ENCODE measurements around the gene VTCN1.

Gene VTCN1

DNA sequence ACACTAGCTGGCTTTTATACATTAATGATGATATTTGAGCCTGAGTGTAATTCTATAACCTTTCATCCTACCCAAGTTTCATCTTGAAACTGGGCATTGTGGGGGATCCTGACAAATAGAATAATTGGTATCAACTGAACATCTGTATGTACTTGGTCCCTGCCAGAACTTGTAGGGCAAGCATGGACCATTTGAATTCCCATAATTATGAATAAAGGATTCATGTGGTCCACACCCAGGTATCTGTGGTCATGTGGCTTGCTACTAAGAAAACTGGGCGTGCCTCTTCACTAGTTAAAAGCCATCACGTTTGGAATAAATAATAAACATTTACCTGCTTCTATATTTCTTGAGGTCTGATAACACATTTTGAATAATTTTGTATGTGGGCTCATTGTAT lies 20.6 kb upstream of the VTCN1 start:
- Mint-ChIP-seq H3K4me1 (ENCODE audit: low read depth) (no peaks in the 10 kb centered on the region), H3K9me3 (no peaks in the 10 kb centered on the region), H3K27me3 (ENCODE audit: low read depth) (peaks cover 1% of the 10 kb centered on the region), H3K27ac (no peak overlapping the region), H3K36me3 (ENCODE audit: low read depth) (no peaks in the 10 kb centered on the region), H3K4me3 (no peak overlapping the region)
- DNase-seq (ENCODE audit: low spot score): no peak

DNA sequence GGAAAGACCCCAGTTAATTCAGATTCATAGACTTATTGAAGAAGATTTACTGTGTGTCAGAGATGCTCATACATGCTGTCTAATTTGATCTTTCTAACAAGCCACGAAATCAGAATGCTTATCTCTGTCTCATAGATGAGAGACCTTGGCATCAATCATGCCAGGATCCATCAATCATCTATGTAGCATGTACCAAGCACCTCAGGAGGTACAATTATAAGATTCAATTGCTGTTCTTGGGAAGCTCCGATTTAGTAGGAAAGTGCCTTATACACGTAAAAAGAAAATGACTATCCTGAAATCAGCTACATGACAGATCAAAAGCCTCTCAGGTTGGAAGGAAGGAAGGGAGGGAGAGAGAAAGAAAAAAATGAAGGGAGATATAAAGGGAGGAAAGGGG lies 18.5 kb upstream of the VTCN1 start:
- H3K4me3 Mint-ChIP-seq: no peak overlapping the region
- H3K27me3 Mint-ChIP-seq (ENCODE audit: low read depth): no peaks in the 10 kb centered on the region
- H3K27ac Mint-ChIP-seq: no peak overlapping the region
- H3K9me3 Mint-ChIP-seq: no peaks in the 10 kb centered on the region
- DNase-seq (ENCODE audit: low spot score): no peak
- H3K36me3 Mint-ChIP-seq (ENCODE audit: low read depth): no peaks in the 10 kb centered on the region
- no peaks in the 10 kb centered on the region for H3K4me1 Mint-ChIP-seq (ENCODE audit: low read depth)

DNA sequence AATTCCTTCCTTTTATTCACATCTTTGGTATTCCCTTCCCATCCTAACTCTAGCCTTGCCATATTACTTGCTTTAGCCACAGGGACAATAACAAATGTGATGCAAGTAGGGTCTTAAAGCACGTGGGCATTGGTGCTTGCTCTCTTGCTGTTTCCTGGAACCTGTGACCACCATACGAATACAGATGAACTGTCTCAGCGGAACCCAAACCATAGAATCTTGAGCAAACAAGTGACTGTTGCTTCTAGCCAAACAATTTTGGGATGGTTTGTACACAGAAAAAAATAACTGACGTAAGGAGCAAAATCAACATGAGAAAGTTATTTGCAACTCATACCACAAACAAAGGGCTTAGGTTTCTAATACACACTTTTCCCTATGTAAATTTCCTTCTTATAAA lies 15.2 kb upstream of the VTCN1 start:
- no peak overlapping the region for H3K27ac Mint-ChIP-seq
- H3K9me3 Mint-ChIP-seq: no peaks in the 10 kb centered on the region
- DNase-seq (ENCODE audit: low spot score): no peak
- H3K4me1 Mint-ChIP-seq (ENCODE audit: low read depth): no peaks in the 10 kb centered on the region
- H3K36me3 Mint-ChIP-seq (ENCODE audit: low read depth): no peaks in the 10 kb centered on the region
- H3K4me3 Mint-ChIP-seq: no peak overlapping the region
- no peaks in the 10 kb centered on the region for H3K27me3 Mint-ChIP-seq (ENCODE audit: low read depth)

DNA sequence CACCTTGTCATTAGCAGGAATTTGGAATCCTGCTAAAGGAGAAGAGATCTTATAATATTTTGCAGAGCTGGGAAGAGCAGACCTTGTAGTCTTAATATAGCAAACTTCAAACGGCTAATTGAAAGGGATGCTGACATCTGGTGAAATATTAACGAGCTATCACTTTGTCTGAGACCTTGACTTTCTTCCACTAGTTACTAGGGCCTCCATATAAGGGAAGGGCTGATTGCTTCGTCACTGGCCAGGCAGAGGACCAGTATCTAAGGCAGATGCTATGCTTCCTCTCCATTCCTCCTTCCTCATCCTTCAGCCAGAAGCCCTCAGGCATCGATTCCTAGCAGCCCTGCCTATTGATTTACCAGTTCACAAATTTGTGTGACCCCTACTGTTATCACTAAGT lies 6.0 kb upstream of the VTCN1 start:
- Mint-ChIP-seq H3K9me3 (peaks cover 5% of the 10 kb centered on the region), H3K27ac (no peak overlapping the region)
- DNase-seq (ENCODE audit: low spot score): no peak

DNA sequence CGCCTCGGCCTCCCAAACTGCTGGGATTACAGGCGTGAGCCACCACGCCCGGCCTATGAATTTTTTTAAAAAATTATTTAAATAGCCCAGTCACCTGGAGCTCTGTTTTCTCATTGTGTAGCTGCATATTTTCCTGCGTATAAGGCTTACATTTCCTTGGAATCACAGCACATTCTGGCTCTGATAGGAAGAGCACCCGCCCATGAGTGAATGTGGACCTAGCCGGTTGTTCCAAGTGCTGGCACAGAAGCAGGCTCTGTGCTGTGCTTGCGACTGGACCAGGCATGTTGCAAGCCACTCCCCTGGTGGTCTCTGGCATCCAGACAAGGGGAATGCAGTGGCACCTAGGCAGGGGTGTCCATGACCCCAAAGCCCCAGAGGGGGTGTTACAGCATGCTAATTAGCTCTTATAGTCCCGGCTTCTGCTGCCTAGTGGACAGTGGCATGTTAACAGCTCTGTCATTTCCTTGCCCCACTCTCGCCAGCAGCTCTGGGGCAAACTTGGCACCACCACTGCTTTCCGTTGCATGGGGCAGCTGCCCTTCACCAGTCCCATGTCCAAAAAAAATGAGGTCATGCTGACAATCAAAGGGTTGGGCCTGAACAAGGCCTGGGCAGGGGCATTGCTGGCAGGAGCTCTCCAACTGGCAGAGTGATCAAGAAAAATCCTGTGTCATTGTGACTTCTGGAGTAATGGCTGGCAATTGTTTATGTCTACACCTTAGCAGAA lies 5.2 kb upstream of the VTCN1 start:
- Mint-ChIP-seq H3K27me3 (ENCODE audit: low read depth) (no peaks in the 10 kb centered on the region), H3K27ac (no peak overlapping the region), H3K9me3 (peaks cover 5% of the 10 kb centered on the region), H3K4me3 (no peak overlapping the region), H3K36me3 (ENCODE audit: low read depth) (no peaks in the 10 kb centered on the region), H3K4me1 (ENCODE audit: low read depth) (no peaks in the 10 kb centered on the region)
- no peak for DNase-seq (ENCODE audit: low spot score)

More for the DNA sequence above, 6.0 kb upstream of the VTCN1 start:
- Mint-ChIP-seq H3K4me1 (ENCODE audit: low read depth) (no peaks in the 10 kb centered on the region), H3K36me3 (ENCODE audit: low read depth) (no peaks in the 10 kb centered on the region), H3K4me3 (no peak overlapping the region), H3K27me3 (ENCODE audit: low read depth) (no peaks in the 10 kb centered on the region)

GRCh38 chr1:117215019-117215418 lies 4.3 kb upstream of the VTCN1 start:
- H3K27ac Mint-ChIP-seq: no peak overlapping the region
- H3K9me3 Mint-ChIP-seq: peaks cover 5% of the 10 kb centered on the region

GRCh38 chr1:117213046-117213445 lies 2.3 kb upstream of the VTCN1 start:
- Mint-ChIP-seq H3K9me3 (no peaks in the 10 kb centered on the region), H3K36me3 (ENCODE audit: low read depth) (no peaks in the 10 kb centered on the region), H3K4me3 (no peak overlapping the region), H3K4me1 (ENCODE audit: low read depth) (no peaks in the 10 kb centered on the region), H3K27ac (no peak overlapping the region), H3K27me3 (ENCODE audit: low read depth) (no peaks in the 10 kb centered on the region)
- DNase-seq (ENCODE audit: low spot score): no peak

More at GRCh38 chr1:117215019-117215418, 4.3 kb upstream of the VTCN1 start:
- no peaks in the 10 kb centered on the region for H3K27me3 Mint-ChIP-seq (ENCODE audit: low read depth)
- H3K4me3 Mint-ChIP-seq: no peak overlapping the region
- H3K36me3 Mint-ChIP-seq (ENCODE audit: low read depth): no peaks in the 10 kb centered on the region
- no peak for DNase-seq (ENCODE audit: low spot score)
- no peaks in the 10 kb centered on the region for H3K4me1 Mint-ChIP-seq (ENCODE audit: low read depth)

- DNase-seq (ENCODE audit: low spot score): no peak
- no peaks in the 10 kb centered on the region for H3K36me3 Mint-ChIP-seq (ENCODE audit: low read depth)
- H3K4me3 Mint-ChIP-seq: no peak overlapping the region
- no peaks in the 10 kb centered on the region for H3K9me3 Mint-ChIP-seq
- peaks cover 3% of the 10 kb centered on the region for H3K27me3 Mint-ChIP-seq (ENCODE audit: low read depth)
- no peaks in the 10 kb centered on the region for H3K4me1 Mint-ChIP-seq (ENCODE audit: low read depth)
- H3K27ac Mint-ChIP-seq: no peak overlapping the region
Measured at GRCh38 chr1:117210386-117210785, 341 bp downstream of the VTCN1 start.

- H3K36me3 Mint-ChIP-seq (ENCODE audit: low read depth): no peaks in the 10 kb centered on the region
- H3K27ac Mint-ChIP-seq: no peak overlapping the region
- no peak for DNase-seq (ENCODE audit: low spot score)
- no peaks in the 10 kb centered on the region for H3K4me1 Mint-ChIP-seq (ENCODE audit: low read depth)
- H3K4me3 Mint-ChIP-seq: no peak overlapping the region
- H3K9me3 Mint-ChIP-seq: no peaks in the 10 kb centered on the region
- peaks cover 3% of the 10 kb centered on the region for H3K27me3 Mint-ChIP-seq (ENCODE audit: low read depth)
Measured at GRCh38 chr1:117209094-117209493, 1.6 kb downstream of the VTCN1 start.

- Mint-ChIP-seq H3K27me3 (ENCODE audit: low read depth) (peaks cover 3% of the 10 kb centered on the region), H3K4me3 (no peak overlapping the region), H3K4me1 (ENCODE audit: low read depth) (no peaks in the 10 kb centered on the region), H3K27ac (no peak overlapping the region), H3K9me3 (no peaks in the 10 kb centered on the region), H3K36me3 (ENCODE audit: low read depth) (no peaks in the 10 kb centered on the region)
- no peak for DNase-seq (ENCODE audit: low spot score)
Measured at GRCh38 chr1:117208580-117208979, 2.1 kb downstream of the VTCN1 start.

GRCh38 chr1:117205368-117205767 lies 5.4 kb downstream of the VTCN1 start:
- no peaks in the 10 kb centered on the region for H3K36me3 Mint-ChIP-seq (ENCODE audit: low read depth)
- no peaks in the 10 kb centered on the region for H3K9me3 Mint-ChIP-seq
- H3K27ac Mint-ChIP-seq: no peak overlapping the region
- H3K4me1 Mint-ChIP-seq (ENCODE audit: low read depth): no peaks in the 10 kb centered on the region
- no peak for DNase-seq (ENCODE audit: low spot score)
- peaks cover 14% of the 10 kb centered on the region for H3K27me3 Mint-ChIP-seq (ENCODE audit: low read depth)
- no peak overlapping the region for H3K4me3 Mint-ChIP-seq

DNA sequence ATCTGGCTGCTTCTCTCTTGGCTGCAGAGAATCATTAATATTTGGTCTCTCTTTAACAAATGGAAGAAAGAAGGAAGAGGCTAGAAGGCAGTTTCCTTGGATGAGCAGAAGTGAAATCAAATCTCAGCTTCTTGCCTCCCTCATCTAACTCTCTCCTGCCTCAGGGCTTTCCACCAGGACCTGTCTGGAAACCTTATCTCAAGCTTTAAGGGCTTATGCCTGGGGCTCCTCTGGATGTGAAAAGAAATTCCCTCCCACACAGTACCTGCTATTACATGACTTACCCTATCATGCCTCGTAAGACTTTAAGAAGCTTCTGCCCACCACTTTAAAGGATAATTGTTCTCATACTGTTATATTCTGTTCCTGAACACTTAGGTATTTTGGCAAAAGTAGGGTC lies 8.9 kb downstream of the VTCN1 start:
- Mint-ChIP-seq H3K4me3 (no peak overlapping the region), H3K36me3 (ENCODE audit: low read depth) (no peaks in the 10 kb centered on the region), H3K9me3 (no peaks in the 10 kb centered on the region), H3K27ac (no peak overlapping the region), H3K4me1 (ENCODE audit: low read depth) (no peaks in the 10 kb centered on the region), H3K27me3 (ENCODE audit: low read depth) (peaks cover 15% of the 10 kb centered on the region)
- DNase-seq (ENCODE audit: low spot score): no peak

DNA sequence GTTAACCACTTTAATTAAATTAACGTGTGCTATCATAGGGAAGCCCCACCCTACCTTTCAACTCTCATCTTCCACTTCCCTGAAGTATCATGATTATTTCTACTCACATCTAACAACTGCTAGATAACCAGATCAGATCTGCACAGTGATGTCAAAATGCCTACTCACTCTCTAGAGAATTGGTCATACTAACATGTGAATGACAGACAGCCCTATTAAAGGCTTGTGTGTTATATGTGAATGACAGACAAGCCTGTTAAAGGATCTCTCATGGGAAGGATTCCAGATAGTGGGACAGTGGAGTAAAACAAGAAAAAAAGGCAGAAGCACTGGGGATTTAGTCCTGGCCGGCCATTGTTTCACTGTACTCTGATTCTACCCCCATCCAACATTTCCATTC lies 12.6 kb downstream of the VTCN1 start:
- no peak overlapping the region for H3K4me3 Mint-ChIP-seq
- no peak for DNase-seq (ENCODE audit: low spot score)
- H3K36me3 Mint-ChIP-seq (ENCODE audit: low read depth): no peaks in the 10 kb centered on the region
- no peaks in the 10 kb centered on the region for H3K4me1 Mint-ChIP-seq (ENCODE audit: low read depth)
- H3K9me3 Mint-ChIP-seq: no peaks in the 10 kb centered on the region
- no peak overlapping the region for H3K27ac Mint-ChIP-seq
- H3K27me3 Mint-ChIP-seq (ENCODE audit: low read depth): peaks cover 14% of the 10 kb centered on the region

- no peaks in the 10 kb centered on the region for H3K4me1 Mint-ChIP-seq (ENCODE audit: low read depth)
- no peak overlapping the region for H3K4me3 Mint-ChIP-seq
- H3K27ac Mint-ChIP-seq: no peak overlapping the region
- H3K27me3 Mint-ChIP-seq (ENCODE audit: low read depth): peaks cover 18% of the 10 kb centered on the region
- H3K9me3 Mint-ChIP-seq: no peaks in the 10 kb centered on the region
- DNase-seq (ENCODE audit: low spot score): no peak
- no peaks in the 10 kb centered on the region for H3K36me3 Mint-ChIP-seq (ENCODE audit: low read depth)
Measured at GRCh38 chr1:117189726-117190125, 21.0 kb downstream of the VTCN1 start.

- no peak for DNase-seq (ENCODE audit: low spot score)
- H3K27ac Mint-ChIP-seq: no peak overlapping the region
- no peaks in the 10 kb centered on the region for H3K9me3 Mint-ChIP-seq
- no peak overlapping the region for H3K4me3 Mint-ChIP-seq
- H3K4me1 Mint-ChIP-seq (ENCODE audit: low read depth): no peaks in the 10 kb centered on the region
- H3K27me3 Mint-ChIP-seq (ENCODE audit: low read depth): peaks cover 18% of the 10 kb centered on the region
- no peaks in the 10 kb centered on the region for H3K36me3 Mint-ChIP-seq (ENCODE audit: low read depth)
Measured at GRCh38 chr1:117188816-117189437, 21.8 kb downstream of the VTCN1 start.

All from T-helper 2 cell treated with Interferon-gamma antibody and Interleukin-4, amounts not matched to agents 5 μg/mL and 100 μg/mL, for 36 hours (primary cell).